GM21367 (cell line): ENCODE results near the gene ZFP90.
A peak's percentile ranks its signal among the peaks of the same experiment; 100 is the strongest.
"Not testable (repeated sequence)": the region's sequence is repeated elsewhere in the genome, so short reads cannot be mapped to it uniquely, and the experiment has no call there.

ENCODE experiments used
- ATAC-seq: cut with Tn5 transposase; IDR thresholded peaks from one replicate; pipeline ENCODE4 v1.9.1; 2021; ENCODE audit not compliant: unreplicated experiment

The ZFP90 gene

DNA sequence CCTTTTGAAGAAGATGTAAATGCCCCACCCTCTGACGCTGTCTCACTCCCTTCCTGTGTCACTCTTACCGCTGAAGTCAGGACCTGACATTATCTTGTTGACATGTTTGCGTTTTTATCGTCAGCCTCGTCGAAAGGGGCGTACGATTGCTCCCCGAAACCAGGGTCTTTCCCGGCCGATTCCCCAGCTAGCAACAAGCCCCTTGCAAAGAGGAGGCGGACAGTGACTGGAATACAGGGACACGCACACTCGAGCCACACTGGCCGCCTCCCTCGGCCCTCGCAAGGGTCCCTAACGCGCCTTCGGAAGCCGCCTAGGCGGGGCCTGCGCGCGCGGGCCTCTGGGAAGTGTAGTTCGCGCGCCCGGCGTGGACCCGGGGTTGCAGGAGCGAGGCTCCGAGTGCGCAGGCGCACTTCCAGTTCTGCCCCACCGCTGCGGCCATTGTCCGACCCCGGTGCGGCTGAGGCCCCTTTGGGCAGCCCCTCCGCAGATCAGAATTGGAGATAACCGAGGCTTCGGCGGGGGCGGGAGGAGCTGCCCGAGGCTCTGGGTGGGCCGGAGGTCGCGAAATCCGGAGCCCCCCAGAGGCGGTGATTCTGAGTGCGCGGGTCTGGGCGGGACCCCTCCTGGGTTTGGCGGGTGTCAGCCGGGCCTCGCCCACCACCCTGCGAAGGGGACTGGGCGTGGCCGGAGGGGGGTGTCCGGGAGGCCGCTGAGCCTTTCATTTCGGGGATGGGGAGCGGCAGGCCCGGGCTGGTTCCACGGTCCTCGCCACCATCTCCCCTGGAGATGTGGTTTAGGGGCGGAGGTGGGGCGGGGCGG is at the start of gene ZFP90:
Gene ZFP90, plus strand, starts transcription at position 412 of the 822 bp plus-strand sequence. CDS start 502 bp downstream, outside the sequence.
- ATAC-seq = peak; percentile 86

DNA sequence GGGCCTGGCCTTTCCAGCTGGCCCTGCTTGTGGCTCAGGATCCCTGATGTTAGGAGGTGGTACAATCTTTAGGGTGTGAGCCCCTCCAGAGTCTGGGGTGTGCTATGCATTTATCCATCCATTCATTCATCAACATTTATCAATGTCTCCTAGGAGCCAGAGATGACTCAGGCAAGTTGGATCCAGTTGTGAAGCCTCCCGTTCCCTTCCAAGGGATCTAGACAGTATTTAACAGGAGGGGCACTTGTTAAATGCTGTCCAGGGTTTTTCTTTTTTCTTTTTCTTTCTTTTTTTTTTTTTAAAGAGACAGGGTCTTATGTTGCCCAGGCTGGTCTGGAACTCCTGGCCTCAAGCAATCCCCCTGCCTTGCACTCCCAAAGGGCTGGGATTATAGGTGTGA is 48.7 kb upstream of the ZFP90 start:
- ATAC-seq = no peak

DNA sequence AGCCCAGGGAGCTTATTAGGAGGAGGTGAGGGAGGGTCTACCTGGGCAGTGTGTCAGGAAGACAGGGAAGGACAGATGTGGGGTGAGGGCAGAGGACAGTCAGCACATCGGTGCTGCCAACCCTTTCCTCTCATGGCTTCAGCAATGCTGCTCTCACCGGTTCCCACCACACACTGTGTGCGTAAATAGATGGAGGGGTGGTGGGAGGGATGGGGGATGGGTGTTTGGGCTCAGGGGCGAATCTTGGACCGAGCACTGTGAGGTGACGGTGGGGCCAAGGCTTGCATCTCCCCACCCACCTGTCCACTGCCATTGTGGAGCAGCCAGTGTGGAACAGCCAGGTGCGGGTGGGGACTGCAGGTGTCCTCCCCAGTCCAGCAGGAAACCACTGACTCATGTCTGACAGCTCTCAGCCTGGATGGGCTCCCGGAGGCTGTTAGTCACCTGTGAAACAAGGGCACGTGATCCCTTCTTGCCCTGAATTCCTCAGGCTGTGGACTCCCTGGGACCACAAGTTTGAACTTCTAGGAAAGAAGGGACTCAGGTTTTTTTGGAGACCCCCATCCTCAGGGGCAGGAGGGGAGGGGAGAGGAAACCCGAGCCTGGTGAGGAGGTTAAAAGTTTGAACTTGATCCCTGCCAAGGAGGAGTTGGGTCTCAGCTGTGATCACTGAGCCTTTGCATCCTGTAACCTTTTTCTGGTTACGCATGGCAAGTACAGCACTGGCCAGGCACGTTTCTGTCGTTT is 48.1 kb upstream of the ZFP90 start:
- ATAC-seq = no peak

DNA sequence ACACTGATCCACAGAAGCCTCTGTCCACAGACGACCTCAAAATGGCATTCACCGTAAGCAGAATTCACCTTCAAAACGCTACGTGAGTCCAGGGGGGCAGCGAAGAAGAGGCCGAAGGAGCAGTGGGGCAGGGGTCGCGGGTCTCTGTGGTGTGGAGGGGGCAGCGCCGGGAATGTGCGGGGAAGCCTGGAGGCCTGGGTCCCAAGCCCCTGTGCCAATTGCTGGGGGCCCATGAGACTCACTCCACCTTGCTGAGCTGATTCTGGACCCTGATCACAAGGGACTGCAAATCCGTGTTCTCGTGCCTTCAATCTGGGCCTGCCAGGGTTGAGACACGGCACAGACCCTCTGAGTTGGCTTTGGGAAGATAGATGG is 47.5 kb upstream of the ZFP90 start:
- ATAC-seq = no peak

DNA sequence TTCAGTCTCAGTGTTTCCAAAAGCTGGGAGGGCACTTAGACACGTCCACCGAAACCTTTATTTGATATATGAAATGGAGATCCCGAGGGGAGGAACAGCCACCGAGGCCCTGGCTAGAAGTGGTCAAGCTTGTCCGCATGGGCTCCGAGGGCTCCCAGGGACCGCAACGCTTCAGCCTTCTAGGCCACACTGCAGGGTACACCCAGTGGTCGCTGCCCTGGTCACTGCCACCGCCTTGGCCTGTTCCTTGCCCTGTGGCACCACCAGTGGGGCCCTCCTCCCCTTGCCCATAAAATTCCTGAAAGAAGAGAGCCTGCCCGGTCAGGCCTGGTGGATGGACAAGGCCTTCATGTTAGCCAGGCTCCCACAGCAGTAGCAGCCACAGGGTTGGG is 46.9 kb upstream of the ZFP90 start:
- ATAC-seq = no peak

DNA sequence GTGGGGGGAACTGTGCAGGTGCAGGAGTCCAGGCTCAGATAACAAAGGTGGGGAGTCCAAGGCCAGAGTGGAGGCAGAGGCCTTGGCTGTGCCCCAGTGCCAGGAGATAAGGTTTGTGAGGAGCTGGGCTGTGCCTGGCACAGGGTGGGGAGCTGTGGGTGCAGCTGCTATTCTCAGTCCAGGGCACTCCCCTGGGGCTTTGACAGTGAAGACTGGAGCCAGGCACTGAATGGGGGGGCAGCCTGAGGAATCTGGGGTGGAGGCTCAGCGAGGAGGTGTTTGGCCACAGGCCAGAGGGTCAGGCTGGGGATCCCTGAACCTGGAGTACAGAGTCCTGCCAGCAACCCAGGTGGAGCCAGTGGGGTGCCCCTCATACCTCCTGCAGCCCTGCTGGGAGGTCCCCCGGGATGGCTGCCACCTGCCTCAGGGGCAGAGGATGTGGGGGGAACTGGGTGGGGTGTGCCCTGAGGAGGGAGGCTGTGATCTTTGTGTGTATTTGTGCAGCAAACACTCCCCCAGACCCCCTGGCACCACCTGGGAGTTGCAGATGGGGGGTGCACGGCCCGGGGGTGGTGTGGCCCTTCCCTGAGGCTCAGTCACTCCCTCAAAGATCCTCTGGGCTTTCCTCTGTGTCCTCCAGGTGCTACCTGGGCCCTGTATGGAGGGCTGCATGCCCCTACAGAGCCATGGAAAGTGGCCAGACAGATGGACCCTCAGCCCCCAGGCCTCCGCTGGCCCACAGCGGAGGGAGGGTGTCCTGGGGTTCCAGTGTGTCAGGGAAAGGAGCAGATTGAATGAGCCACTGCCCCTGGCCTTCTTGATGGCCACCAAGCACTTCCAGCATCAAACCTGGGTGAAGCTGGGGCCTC is 46.3 kb upstream of the ZFP90 start:
- ATAC-seq = no peak

DNA sequence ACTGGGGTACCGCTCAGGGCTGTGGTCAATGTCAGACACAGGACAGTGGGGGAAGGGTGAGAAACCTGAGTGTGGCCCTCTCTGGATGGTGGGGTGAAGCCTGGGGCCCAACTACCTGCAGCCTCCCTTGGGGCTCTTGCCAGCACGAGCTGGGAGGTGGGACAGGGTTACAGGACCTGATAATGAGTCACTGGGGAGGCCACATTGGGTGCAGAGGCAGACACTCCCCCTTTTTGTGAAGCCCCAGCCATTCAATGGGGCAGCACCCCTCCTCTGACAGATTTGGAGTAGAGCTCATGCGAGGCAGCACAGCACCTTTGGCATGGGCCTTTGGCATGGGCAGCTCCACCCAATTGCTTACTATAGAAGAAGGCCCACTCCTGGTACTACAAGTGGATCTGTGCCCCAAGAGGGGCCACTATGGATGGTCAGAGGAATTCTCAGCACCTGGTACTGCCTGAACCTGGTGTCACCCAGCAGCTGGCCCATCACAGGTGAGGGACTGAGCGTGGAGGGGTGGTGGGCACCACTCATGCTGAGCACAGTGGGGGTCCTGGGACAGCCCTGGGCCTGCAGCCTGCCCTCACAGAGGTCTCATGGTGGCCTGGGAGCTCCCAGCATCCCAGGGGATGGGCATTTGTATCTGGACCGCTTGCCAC is 45.5 kb upstream of the ZFP90 start:
- ATAC-seq = no peak

DNA sequence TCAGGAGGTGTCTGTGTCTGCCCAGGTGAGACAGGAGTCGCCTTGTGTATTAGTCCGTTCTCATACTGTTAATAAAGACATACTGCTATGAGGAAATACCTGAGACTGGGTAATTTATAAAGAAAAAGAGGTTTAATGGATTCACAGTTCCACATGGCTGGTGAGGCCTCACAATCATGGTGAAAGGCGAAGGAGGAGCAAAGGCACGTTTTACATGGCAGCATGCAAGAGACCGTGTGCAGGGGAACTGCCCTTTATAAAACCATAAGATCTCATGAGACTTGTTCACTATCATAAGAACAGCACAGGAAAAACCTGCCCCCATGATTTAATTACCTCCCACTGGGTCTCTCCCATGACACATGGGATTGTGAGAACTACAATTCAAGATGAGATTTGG is 44.8 kb upstream of the ZFP90 start:
- not testable (repeated sequence) for ATAC-seq

DNA sequence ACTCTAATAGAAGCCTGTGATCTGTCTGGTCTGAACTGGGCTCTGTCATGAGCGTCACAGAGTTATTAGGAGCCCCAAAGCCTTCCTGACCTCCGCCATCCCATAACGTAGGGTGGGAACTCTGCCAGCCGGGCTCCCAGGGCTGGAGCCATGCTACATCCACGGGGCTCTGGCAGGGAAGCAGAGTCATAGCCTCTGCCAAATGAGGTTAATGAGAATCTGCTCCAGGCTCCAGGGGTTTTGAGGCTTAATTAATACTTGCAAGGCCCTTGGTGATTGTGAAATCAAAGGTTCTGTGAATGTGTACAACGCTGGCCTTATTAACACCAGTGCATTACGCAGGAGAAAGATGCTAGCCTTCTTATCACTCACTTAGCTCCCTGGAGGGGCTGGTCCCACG is 42.4 kb upstream of the ZFP90 start:
- ATAC-seq = no peak

DNA sequence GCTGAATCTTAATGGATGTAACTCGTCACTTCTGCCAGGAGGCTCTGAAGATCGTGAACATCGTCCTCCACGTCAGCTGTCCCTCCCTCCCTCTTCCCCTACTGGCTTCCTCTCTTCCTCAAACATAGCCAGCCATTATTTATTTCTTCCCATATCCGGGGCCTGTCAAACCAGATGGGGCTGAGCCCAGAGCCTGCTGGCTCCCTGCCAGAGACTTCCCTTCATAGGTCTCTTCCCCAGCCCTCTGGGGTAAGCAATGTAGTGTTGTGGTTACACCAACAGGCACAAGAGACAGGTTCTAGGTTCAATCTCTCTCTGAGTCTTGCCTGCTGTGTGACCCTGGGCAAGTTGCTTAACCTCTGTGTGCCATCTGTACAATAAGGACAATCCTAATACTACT is 40.1 kb upstream of the ZFP90 start:
- ATAC-seq = no peak

DNA sequence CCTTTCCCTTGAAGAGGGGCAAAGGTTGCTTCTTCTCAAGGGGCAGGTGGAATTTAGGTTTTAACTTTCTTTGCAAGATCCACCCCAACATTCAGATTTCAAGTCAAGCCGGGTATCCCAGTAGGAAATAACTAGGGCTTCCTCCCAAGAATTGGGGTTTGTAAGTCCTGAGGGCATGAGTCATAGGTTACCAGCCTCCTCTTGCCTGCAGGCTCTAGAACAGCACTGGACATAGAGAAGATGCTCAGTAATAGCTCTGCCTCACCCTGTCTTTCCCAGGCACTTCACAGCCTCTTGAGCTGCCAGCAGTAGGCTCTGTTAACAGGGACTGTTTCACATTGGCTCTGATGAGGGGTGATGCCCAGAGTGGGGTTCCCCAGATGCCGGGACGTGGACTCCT is 35.8 kb upstream of the ZFP90 start:
- no peak for ATAC-seq

DNA sequence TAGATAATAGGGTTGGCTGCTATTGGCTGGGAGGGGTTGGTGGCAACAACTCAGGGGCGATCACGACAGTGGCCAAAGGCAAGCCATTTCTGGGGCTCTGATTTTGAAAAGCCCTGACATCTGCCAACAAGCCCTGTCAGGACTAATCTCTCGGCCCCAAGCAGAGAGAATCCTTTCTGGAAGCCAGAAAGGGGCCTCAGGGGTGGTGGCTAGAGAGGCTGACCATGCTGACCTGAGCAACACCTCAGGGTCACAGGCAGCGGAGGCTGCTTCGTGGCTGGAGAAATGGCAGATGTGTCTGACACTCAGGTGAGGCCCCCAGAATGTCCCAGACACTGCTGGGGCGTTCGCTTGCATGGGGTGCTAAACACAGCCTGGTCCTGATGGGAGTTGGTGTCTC is 35.0 kb upstream of the ZFP90 start:
- ATAC-seq = no peak

DNA sequence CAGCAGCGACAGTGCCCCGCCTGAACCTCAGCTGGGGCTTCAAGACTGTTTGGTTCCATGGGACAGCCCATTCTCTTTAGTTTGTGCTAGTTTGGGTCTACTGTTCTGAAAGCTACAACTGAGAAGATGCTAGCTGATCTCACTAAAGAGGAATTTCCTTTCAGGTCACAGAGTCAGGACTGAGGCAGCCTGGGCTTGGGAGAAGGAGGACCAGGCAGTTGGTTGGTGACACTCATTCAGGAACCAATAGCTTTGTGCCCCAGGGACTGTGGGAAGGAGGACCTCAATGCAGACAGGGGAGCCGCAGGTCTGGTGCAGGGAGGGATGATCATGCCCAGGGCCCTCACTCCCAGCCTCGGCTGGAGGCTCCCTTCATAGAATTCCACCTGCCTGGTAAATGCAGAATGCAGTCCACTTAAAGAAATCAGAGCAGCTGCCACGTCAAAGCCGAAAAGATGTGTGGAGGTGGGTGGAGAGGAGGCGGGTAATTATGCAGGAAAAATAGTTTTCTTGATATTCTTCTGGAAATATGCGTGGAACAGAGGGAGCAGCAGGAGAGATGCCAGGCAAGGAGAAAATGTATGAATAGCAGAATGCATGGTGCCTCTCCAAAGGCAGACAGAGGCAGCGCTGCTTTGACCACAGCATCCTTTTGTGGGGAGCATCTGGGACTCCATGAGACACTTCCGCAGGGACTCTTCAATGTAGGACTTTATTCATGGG is 32.6 kb upstream of the ZFP90 start:
- ATAC-seq = no peak

DNA sequence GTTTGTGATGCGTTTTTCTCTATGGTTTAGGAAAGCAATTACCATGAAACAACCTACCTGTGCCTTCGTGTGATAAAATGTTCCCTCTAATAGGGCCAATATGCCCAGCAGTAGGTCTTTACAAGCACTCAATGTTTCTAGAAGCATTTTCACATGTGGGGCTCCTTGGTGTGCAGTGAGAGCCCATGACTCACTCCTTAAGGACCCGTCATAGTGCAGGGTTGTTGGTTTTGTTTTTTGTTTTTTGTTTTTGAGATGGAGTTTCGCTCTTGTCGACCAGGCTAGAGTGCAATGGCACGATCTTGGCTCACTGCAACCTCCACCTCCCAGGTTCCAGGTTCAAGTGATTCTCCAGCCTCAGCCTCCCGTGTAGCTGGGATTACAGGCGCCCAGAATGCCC is 31.1 kb upstream of the ZFP90 start:
- no peak for ATAC-seq

DNA sequence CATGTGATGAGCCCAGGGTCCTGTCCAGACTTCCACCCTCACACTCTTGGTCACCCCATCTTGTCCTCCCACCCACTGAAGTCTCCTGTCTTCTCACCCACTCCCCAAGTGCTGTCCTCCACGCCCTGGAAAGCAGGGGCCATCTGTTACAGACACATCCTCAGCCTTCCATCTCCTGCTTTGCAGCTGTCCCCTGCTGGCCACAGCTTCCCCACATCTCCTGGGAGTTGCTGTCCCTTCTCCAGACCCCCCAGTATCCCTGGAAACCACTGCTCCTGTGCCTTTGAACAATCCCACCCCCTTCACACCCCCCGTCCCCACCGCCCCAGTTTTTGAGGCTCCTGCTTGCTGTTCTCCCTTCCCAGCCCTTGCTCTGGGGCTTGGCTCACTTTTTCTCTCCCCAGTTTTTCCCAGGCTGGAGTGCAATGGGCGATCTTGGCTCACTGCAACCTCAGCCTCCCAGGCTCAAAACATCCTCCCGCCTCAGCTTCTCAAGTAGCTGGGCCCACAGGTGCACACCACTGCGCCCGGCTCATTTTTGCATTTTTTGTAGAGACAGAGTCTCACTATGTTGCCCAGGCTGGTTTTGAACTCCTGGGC is 30.4 kb upstream of the ZFP90 start:
- ATAC-seq = no peak

DNA sequence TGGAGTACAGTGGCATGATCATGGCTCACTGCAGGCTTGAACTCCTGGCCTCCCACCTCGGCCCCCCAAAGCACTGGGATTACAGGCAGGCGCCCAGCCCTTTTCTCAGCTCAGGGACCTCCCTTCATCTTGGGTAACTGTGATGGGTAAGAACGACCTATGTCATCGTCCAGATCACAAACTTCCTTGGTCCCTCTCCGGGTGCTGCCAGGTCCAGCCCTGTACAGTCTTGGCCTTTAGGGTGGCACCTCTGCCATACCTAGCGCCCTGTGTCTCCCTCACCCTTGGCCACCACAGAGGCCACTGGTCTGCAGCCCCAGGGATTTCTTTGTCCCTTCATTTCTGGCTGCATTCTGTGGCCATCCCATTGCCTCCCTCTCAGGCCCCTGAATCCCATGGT is 29.7 kb upstream of the ZFP90 start:
- ATAC-seq = no peak

DNA sequence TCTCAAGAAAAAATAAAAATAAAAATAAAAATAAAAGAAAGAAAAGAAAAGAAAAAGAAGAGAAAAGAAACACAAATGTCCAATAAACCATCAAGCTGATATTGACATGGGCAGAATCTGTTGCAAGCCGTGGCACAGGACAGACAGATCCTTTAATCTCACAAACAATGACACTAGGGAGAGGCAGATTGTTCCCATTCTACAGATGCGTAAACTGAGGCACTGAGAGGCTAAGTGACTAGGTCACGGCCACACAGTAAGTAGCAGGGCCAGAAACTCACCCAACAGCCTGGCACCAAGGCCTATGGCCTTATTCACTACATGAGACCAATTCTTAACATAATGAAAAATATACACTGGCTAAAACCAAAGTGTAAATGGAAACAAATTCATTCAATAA is 28.3 kb upstream of the ZFP90 start:
- ATAC-seq = no peak

DNA sequence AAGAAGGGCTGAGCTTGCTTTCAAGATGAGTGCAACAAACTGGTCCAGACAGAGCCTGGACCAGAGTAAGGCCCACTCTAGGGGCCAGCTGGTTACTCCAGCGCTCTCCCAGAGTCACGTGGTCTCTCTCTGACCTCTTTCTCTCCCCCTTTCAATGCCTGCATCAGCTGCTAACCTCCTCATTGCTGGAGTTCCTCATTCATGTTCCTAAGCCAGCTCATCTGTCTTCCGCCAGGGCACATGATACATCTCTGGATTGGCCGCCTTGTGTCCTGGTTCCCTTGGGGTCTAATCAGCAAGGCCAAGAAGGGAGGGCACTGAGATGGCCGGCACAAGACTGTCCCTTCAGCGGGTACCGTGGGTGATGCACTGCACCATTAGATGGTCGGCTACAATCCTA is 26.9 kb upstream of the ZFP90 start:
- ATAC-seq = no peak

DNA sequence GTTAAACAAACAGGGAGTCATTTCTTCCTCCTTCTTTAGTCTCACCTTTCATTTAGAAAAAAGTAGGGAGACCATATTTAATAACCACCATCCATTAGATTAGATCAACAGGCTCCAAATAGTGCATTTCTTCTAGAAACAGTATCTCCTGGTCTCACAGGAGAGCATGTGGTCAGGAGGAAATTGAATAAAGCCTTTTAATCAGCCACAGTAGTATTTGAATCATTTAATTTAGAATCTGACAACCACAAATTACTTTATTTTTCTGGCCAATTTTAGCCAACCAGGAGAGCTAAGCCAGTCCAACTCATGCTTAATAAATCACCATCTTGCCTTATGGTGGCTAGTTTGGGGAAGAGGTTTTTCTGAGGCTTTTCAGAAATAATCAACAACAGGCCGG is 26.3 kb upstream of the ZFP90 start:
- ATAC-seq = no peak

DNA sequence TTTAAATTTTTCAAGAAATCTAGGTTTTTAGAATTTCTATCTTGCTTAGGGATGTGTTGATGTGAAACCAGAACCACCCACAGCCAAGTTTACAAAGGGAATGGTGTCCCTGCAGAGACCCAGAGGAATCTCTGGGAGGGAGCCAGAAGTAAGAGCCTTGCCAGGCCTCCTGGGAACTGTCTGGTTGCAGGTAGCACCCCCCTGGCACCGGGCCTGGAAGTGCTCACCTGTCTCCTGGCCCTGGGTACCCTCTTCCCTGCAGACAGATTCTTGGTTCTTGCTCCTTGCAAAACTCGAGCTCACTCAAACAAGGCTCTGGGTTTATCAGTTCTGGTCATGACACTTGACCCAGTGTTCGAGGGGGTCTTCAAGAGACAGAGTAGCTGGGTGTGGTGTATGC is 24.6 kb upstream of the ZFP90 start:
- ATAC-seq = no peak
